ENCODE data around the gene UQCR11. TPM values are rescaled to one million over a fixed set of nuclear protein-coding genes. Genes with fewer than 3 reads are reported as not detected.

Gene UQCR11
- polyA plus RNA-seq, 1 donor (not counting 4 experiments of a cell fraction or from before 2014, with no cell fraction given) = 327 TPM

DNA sequence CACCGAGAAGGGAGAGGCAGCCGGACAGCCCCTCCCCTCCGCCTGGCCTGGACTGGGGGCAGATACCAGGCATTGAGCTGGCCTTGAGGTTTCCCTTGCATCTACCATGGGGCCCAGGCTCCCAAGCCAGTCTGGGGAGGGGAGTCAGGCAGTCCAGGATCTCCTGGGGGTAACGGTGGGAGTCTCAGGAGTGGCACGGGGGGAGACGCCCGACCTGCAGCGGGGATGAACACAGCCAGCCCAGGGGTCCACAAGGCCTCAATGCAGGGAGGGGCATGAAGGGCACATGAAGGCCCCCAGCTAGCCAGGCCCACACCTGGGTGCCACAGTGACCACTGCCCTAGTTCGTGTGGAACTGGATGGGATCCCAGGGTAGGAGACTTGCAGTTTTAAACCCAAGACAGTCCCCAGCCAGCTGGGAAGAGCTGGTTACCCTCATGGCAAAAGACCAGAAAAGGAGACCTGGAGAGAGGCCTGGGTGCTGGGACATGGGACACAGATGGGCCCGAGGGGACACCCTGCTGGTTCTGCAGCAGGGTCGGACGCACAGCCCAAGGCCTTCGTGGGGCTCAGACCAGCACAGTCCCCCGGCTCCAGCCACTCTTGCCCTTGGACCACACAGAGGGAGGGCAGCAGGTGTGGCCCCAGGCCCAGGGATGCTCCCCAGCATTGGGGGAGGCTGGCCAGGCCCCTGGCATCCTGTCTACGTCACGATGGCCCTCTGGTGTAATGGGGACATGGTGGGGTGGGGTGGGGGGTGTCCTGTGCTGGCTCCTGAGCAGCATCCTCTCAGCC, 4.6 kb upstream of the UQCR11 start:
- no peak overlapping the region for H2AFZ ChIP-seq (ENCODE audit: control insufficient read depth, low read length)
- no peak overlapping the region for H3K9ac ChIP-seq (ENCODE audit: control insufficient read depth, extremely low read depth, insufficient read depth, low read length)
- dilution Hi-C loops (cut with MboI; ENCODE audit: extremely low pct_ligation_motif_present, low sequenced_read_pairs) = no loop called here
- no peak for FAIRE-seq
- no peaks in the 10 kb centered on the region for H3K9me1 ChIP-seq (ENCODE audit: control insufficient read depth, extremely low read depth, insufficient read depth, low read length)
- H3K4me2 ChIP-seq (ENCODE audit: control insufficient read depth, extremely low read depth, insufficient read depth, low read depth, low read length) = no peak overlapping the region
- no peaks in the 10 kb centered on the region for H3K9me3 ChIP-seq (ENCODE audit: control insufficient read depth, low read depth, low read length)
- H3K4me1 ChIP-seq (ENCODE audit: control insufficient read depth, extremely low read depth, insufficient read depth, low read length) = peaks cover 6% of the 10 kb centered on the region
- DNase-seq (ENCODE audit: low read depth, low spot score) = no peak
- TF ChIP-seq CTCF (optimal IDR thresholded peaks at IDR 0.05 in 1 of 3, IDR thresholded peaks at IDR 0.05 in 1 of 3, conservative IDR thresholded peaks at IDR 0.05 in 1 of 3; ENCODE audit: extremely low read depth in 1 of 3, insufficient read depth in 2 of 3, low read length in 3 of 3) (no peak), EZH2 (IDR thresholded peaks at IDR 0.05; ENCODE audit: low read length) (no peak)
- H3K27ac ChIP-seq (ENCODE audit: control insufficient read depth, insufficient read depth, low read length) = no peak overlapping the region
- H3K79me2 ChIP-seq (ENCODE audit: control insufficient read depth, insufficient read depth, low read length) = peaks cover 4% of the 10 kb centered on the region
- peaks cover 6 to 24% of the 10 kb centered on the region in 2 experiments for H3K36me3 ChIP-seq (ENCODE audit: control insufficient read depth in 2 of 2, extremely low read depth in 1 of 2, insufficient read depth in 2 of 2, low read length in 2 of 2)
- no peaks in the 10 kb centered on the region for H4K20me1 ChIP-seq (ENCODE audit: control insufficient read depth, extremely low read depth, insufficient read depth, low read length)
- no peaks in the 10 kb centered on the region for H3K27me3 ChIP-seq (ENCODE audit: control insufficient read depth, extremely low read depth, insufficient read depth, low read length)
- no peak overlapping the region for H3K4me3 ChIP-seq (ENCODE audit: control insufficient read depth in 2 of 3, extremely low read depth in 1 of 3, insufficient read depth in 2 of 3, low read depth in 1 of 3, low read length in 3 of 3)

DNA sequence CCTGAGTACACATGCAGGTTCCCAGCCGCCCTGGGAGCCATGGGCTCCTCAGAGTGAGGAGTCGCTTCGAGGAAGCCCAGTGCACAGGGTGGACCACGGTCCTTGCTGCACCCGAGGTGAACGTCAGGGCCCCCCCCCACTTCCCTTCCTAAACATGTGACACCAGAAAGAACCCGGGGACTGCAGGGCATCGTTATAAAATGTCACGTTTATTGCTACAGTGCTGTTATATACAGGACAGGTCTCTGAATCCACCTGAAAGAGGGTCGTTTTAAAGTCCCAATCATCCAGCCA, 3.8 kb upstream of the UQCR11 start:
- no peak for TF ChIP-seq CTCF (optimal IDR thresholded peaks at IDR 0.05 in 1 of 3, IDR thresholded peaks at IDR 0.05 in 1 of 3, conservative IDR thresholded peaks at IDR 0.05 in 1 of 3; ENCODE audit: extremely low read depth in 1 of 3, insufficient read depth in 2 of 3, low read length in 3 of 3)
- no peak for TF ChIP-seq EZH2 (IDR thresholded peaks at IDR 0.05; ENCODE audit: low read length)
- DNase-seq (ENCODE audit: low read depth, low spot score) (no peak), FAIRE-seq (no peak)
- Histone ChIP-seq H3K9ac (ENCODE audit: control insufficient read depth, extremely low read depth, insufficient read depth, low read length) (no peak overlapping the region), H3K4me1 (ENCODE audit: control insufficient read depth, extremely low read depth, insufficient read depth, low read length) (peaks cover 8% of the 10 kb centered on the region), H3K9me3 (ENCODE audit: control insufficient read depth, low read depth, low read length) (no peaks in the 10 kb centered on the region), H3K4me2 (ENCODE audit: control insufficient read depth, extremely low read depth, insufficient read depth, low read depth, low read length) (no peak overlapping the region), H3K27me3 (ENCODE audit: control insufficient read depth, extremely low read depth, insufficient read depth, low read length) (no peaks in the 10 kb centered on the region), H2AFZ (ENCODE audit: control insufficient read depth, low read length) (no peak overlapping the region), H3K27ac (ENCODE audit: control insufficient read depth, insufficient read depth, low read length) (no peak overlapping the region), H3K36me3 (ENCODE audit: control insufficient read depth in 2 of 2, extremely low read depth in 1 of 2, insufficient read depth in 2 of 2, low read length in 2 of 2) (peaks cover 5 to 20% of the 10 kb centered on the region in 2 experiments), H3K9me1 (ENCODE audit: control insufficient read depth, extremely low read depth, insufficient read depth, low read length) (no peaks in the 10 kb centered on the region), H3K4me3 (ENCODE audit: control insufficient read depth in 2 of 3, extremely low read depth in 1 of 3, insufficient read depth in 2 of 3, low read depth in 1 of 3, low read length in 3 of 3) (no peak overlapping the region), H3K79me2 (ENCODE audit: control insufficient read depth, insufficient read depth, low read length) (peaks cover 12% of the 10 kb centered on the region), H4K20me1 (ENCODE audit: control insufficient read depth, extremely low read depth, insufficient read depth, low read length) (no peaks in the 10 kb centered on the region)
- dilution Hi-C loops (cut with MboI; ENCODE audit: extremely low pct_ligation_motif_present, low sequenced_read_pairs) = no loop called here
